SK-N-MC (cell line): ENCODE measurements around the gene SAMD11.
"Not testable (repeated sequence)": the region's sequence is repeated elsewhere in the genome, so short reads cannot be mapped to it uniquely, and the experiment has no call there.

Experiments used
- DNase-seq: peaks from one replicate; pipeline ENCODE4 v3.0.0-alpha.2; 2011; ENCODE audit warnings: low read depth, low spot score
- H3K27ac ChIP-seq: fragments of 200-600 bp; sonication (generic); 2 replicates; pipeline ENCODE4 v1.5.1; 2016; ENCODE audit warnings: mixed run types
- H3K36me3 ChIP-seq: fragments of 200-600 bp; sonication (generic); 2 replicates; pipeline ENCODE4 v1.6.1; 2017; ENCODE audit warnings: antibody characterized with exemption, low read length, mixed read lengths; ENCODE audit not compliant: insufficient read depth
- H3K4me3 ChIP-seq: fragments of 200-600 bp; sonication (generic); 2 replicates; pipeline ENCODE4 v1.5.1; 2016
- H3K9ac ChIP-seq: fragments of 200-600 bp; sonication (generic); 2 replicates; pipeline ENCODE4 v1.8.0; 2017; ENCODE audit warnings: mixed run types, mixed read lengths; ENCODE audit not compliant: insufficient read length
- H3K9me3 ChIP-seq: fragments of 200-600 bp; sonication (generic); 2 replicates; pipeline ENCODE4 v1.6.1; 2017; ENCODE audit warnings: low read depth, mild to moderate bottlenecking, antibody characterized with exemption, low read length, moderate library complexity, mixed read lengths
- EZH2 ChIP-seq: fragments of 200-600 bp; sonication (generic); IDR thresholded peaks from one replicate; pipeline ENCODE4 v1.6.1; 2017; ENCODE audit warnings: antibody characterized with exemption
- FOXP2 ChIP-seq: optimal IDR thresholded peaks from 2 replicates; pipeline ENCODE3; 2011; ENCODE audit warnings: mild to moderate bottlenecking, moderate library complexity; ENCODE audit not compliant: insufficient read depth; ENCODE audit errors: extremely low read length, control extremely low read depth
- POLR2AphosphoS5 ChIP-seq: IDR thresholded peaks from 2 replicates; pipeline ENCODE4 v1.6.1; 2012; ENCODE audit warnings: mild to moderate bottlenecking, low read depth, low read length, borderline replicate concordance

SAMD11 gene

DNA sequence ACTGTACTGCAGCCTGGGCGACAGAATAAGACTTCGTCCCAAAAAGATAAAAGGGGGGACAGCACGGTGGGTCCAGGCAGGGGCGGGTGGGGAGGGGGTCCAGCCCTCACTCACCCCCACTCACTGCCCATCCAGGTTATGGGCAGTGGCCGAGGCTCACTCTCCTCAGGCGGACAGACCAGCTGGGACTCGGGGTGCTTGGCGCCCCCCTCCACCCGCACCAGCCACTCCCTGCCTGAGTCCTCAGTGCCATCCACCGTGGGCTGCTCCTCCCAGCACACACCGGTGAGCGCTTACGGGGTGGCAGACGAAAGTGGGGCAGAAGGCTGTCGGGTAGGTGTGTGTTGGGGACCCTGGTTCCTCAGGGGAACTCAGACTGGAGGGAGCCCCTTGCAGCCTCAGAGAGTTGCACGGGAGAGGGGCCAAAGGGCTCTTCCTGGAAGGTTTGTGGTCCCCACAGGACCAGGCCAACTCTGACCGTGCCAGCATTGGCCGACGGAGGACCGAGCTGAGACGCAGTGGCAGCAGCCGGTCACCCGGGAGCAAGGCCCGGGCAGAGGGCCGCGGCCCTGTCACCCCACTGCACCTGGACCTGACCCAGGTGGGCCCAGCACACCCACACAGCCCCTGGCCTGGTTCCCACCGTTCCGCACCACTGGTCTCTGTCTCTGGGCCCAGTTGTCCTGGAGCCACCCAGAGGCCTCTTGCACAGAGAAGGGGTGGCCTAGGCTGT, 49.2 kb downstream of the SAMD11 start:
- H3K27ac ChIP-seq = no peak overlapping the region
- TF ChIP-seq EZH2 (no peak), FOXP2 (no peak), POLR2AphosphoS5 (no peak)
- no peak for DNase-seq
- H3K36me3 ChIP-seq = no peaks in the 10 kb centered on the region
- H3K9me3 ChIP-seq = no peaks in the 10 kb centered on the region
- H3K9ac ChIP-seq = no peak overlapping the region
- H3K4me3 ChIP-seq = no peak overlapping the region

DNA sequence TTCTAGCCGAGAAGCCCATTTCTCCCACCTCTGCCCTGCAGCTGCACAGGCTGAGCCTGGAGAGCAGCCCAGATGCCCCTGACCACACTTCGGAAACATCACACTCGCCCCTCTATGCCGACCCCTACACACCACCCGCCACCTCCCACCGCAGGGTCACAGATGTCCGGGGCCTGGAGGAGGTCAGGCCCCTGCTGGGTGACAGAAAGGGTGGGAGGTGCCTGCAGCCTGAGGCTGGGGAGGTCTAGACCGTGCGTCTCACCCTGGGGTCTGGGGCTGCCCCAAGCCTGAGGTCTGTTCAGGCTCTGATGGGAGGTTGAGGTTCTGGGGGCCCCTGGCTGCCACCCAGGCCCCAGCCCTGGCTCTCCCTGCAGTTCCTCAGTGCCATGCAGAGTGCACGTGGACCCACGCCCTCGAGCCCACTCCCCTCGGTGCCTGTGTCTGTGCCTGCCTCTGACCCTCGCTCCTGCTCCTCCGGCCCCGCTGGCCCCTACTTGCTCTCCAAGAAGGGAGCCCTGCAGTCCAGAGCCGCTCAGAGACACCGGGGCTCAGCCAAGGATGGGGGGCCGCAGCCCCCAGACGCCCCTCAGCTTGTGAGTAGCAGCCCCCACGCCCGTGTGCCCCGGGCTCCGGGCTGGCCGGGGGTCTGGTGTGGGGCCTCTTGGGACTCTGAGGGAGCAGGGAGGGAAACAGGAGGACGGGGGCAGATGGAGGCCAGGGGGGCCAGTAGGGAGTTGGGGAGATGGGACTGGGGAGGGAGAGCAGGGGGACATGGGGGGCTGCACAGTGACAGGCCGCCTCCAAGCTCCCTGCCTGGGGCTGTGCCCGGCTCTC, 50.0 kb downstream of the SAMD11 start:
- no peak overlapping the region for H3K27ac ChIP-seq
- DNase-seq = no peak
- H3K9ac ChIP-seq = no peak overlapping the region
- no peaks in the 10 kb centered on the region for H3K9me3 ChIP-seq
- TF ChIP-seq POLR2AphosphoS5 (no peak), EZH2 (no peak), FOXP2 (no peak)
- H3K4me3 ChIP-seq = no peak overlapping the region
- no peaks in the 10 kb centered on the region for H3K36me3 ChIP-seq

DNA sequence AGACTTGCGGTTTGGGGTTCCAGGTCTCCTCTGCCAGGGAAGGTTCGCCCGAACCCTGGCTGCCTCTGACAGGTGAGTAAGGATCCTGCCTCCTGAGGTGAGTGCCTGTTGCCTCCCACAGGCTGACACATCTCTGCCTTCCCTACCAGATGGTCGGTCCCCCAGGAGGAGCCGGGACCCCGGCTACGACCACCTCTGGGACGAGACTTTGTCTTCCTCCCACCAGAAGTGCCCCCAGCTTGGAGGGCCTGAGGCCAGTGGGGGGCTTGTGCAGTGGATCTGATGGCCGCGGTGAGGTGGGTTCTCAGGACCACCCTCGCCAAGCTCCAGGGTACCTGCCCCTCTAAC, 50.5 kb downstream of the SAMD11 start:
- H3K9me3 ChIP-seq = no peaks in the 10 kb centered on the region
- TF ChIP-seq EZH2 (no peak), FOXP2 (no peak), POLR2AphosphoS5 (no peak)
- H3K9ac ChIP-seq = no peak overlapping the region
- no peaks in the 10 kb centered on the region for H3K36me3 ChIP-seq
- H3K27ac ChIP-seq = no peak overlapping the region
- no peak overlapping the region for H3K4me3 ChIP-seq
- DNase-seq = no peak

DNA sequence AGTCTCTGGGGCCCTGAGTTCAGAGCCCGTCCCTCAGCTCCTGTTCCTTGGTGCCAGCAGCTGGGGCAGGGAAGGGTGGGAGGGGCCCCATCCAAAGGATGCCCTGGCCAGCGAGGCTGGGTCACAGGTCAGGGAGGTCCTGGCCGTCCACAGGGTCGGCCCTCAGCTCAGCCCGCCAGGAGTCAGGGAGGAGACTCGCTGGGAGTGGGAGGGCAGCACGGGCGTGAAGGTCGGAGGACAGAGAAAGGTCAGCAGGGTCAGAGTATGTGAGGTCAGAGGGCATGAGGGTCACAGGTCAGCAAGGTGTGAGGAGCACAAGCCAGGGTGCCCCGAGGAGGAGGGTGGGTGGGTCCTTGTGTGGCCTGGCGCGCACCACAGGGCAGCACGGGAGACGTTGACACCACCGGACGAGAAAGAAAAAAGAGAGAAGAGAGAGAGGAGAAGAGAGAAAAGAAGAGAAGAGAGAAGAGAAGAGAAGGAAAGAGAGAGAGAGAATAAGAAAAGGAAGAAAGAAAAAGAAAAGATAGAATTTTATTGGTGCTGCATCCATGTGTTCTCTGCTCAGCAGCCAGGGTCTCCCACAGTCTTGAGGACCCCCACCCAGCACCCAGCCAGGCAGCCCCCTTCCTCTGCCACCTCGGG, 51.1 kb downstream of the SAMD11 start:
- no peak overlapping the region for H3K9ac ChIP-seq
- TF ChIP-seq POLR2AphosphoS5 (no peak), FOXP2 (no peak), EZH2 (no peak)
- no peak overlapping the region for H3K27ac ChIP-seq
- DNase-seq = no peak
- no peaks in the 10 kb centered on the region for H3K36me3 ChIP-seq
- no peaks in the 10 kb centered on the region for H3K9me3 ChIP-seq
- no peak overlapping the region for H3K4me3 ChIP-seq

DNA sequence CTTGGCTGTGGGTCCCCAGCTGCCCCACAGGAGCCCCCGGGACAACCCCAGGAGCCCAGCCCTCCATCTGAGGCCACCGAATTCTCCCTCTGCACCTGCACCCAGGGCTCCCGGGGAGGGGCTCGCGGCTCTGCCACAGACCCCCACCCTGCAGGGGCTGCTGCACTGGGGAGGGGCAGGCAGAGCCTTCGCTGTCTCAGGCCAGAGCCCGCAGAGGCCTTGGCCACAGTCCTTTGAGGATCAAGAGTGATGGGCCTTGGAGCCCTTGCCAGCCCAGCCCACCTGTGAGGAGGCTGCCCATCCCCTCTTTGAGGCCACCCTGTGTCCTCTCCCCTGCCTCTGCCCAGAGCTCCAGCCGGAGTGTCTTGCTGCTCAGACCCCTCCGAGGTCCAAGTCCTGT, 51.6 kb downstream of the SAMD11 start:
- Histone ChIP-seq H3K9me3 (no peaks in the 10 kb centered on the region), H3K36me3 (no peaks in the 10 kb centered on the region), H3K4me3 (peak overlapping the region; percentile 83), H3K27ac (no peak overlapping the region), H3K9ac (no peak overlapping the region)
- no peak for DNase-seq
- TF ChIP-seq FOXP2 (no peak), EZH2 (no peak)

DNA sequence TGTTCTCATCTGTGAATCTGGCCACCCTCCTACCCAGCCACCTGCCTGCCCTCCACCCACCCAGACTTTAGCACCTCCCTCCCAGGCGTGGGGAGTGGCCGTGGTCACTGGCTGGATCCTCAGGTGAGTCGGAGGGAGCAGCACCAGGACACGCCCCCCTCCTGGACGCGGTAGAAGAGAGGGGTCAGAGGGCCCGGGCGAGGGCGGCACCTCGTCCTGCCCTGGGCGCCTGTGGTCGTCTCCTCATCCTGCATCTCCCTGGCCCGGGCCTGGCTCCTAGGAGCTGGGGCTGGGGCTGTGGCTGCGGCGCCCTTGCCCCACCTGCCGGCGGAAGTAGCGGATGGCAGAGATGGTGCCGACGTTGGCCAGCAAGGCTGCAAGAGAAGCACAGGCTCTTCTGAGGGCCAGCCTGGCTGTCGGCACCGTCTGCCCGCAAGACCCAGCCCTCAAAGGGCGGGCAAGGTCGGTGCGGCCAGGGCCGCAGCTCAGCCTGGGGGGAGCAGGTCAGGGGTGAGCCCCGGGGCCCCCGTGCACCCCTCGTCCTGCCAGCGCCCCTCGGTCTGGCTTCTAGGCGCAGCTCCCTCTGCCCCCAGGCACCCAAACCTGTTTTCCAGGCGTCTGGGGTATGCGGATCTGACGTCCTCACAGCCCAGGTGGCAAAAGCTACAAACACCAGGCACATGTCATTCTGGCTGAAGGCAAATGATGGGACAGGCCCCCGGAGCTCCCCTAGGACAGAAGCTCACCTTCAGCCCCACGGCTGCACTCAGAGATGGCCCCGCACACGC, 52.4 kb downstream of the SAMD11 start:
- Histone ChIP-seq H3K36me3 (no peaks in the 10 kb centered on the region), H3K4me3 (peak overlapping the region; percentile 83), H3K9me3 (no peaks in the 10 kb centered on the region), H3K9ac (no peak overlapping the region), H3K27ac (no peak overlapping the region)
- TF ChIP-seq FOXP2 = no peak
- TF ChIP-seq EZH2 = no peak
- TF ChIP-seq POLR2AphosphoS5 = no peak
- no peak for DNase-seq

DNA sequence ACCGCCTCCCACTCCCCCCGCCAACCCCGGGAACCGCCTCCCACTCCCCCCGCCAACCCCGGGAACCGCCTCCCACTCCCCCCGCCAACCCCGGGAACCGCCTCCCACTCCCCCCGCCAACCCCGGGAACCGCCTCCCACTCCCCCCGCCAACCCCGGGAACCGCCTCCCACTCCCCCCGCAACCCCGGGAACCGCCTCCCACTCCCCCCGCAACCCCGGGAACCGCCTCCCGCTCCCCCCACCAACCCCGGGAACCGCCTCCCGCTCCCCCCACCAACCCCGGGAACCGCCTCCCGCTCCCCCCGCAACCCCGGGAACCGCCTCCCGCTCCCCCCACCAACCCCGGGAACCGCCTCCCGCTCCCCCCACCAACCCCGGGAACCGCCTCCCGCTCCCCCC, 53.1 kb downstream of the SAMD11 start:
- H3K4me3 ChIP-seq, H3K9me3 ChIP-seq, H3K27ac ChIP-seq, DNase-seq, H3K36me3 ChIP-seq, H3K9ac ChIP-seq: not testable (repeated sequence)
